Thyroid gland (tissue), 4 donors: ENCODE measurements around the gene LILRA6. TPM values are rescaled to one million over a fixed set of nuclear protein-coding genes. Genes with fewer than 3 reads are reported as not detected.
"Not testable (repeated sequence)": the region's sequence is repeated elsewhere in the genome, so short reads cannot be mapped to it uniquely, and the experiment has no call there.

Source experiments
- DNase-seq, 2 donors: peaks; one replicate each; pipeline ENCODE4 v3.0.0-alpha.2; 2019
- H3K27ac ChIP-seq, 3 donors: fragments of 200-600 bp; sonication (generic); 1 replicate in 2 of 3; 2 replicates in 1 of 3; pipeline ENCODE4 v1.5.1; 2016 to 2019; ENCODE audit warnings: mild to moderate bottlenecking in 1 of 3, moderate library complexity in 1 of 3
- H3K27me3 ChIP-seq: fragments of 200-600 bp; sonication (generic); one replicate; pipeline ENCODE4 v1.5.1; 2019
- H3K36me3 ChIP-seq, 2 donors: fragments of 200-600 bp; sonication (generic); one replicate each; pipeline ENCODE4 v1.5.1; 2016 to 2019
- H3K4me1 ChIP-seq, 2 donors: fragments of 200-600 bp; sonication (generic); one replicate each; pipeline ENCODE4 v1.5.1; 2017 to 2019
- H3K4me3 ChIP-seq, 3 donors: fragments of 200-600 bp; sonication (generic); replicated peaks in 1 of 3; 1 replicate in 2 of 3; 2 replicates in 1 of 3; pipeline ENCODE4 v1.5.1; 2016; ENCODE audit warnings: mild to moderate bottlenecking in 1 of 3
- H3K9me3 ChIP-seq: fragments of 200-600 bp; sonication (generic); one replicate; pipeline ENCODE4 v1.5.1; 2017
- POLR2A ChIP-seq, 2 donors: fragments of 450-650 bp; IDR thresholded peaks; one replicate each; pipeline ENCODE4 v1.6.1; 2017; ENCODE audit warnings: antibody characterized with exemption in 2 of 2, mild to moderate bottlenecking in 2 of 2, moderate library complexity in 1 of 2
- WGBS, 2 donors: methylation state at CpG; one replicate each; pipeline ENCODE4 v1.1.5; 2017; 5-methylcytosine and 5-hydroxymethylcytosine counted together
- intact Hi-C: fragments of 100-400 bp; cut with DNase I; formaldehyde crosslinking; loops from one replicate; pipeline ENCODE4 v1.15.1; 2023
- total RNA-seq, 4 donors: library from RNA; depleted of rRNA; stranded (reverse); fragments of >200 nt; gene quantifications; one replicate each; pipeline ENCODE4 v1.2.3, GENCODE V29; 2016
- TF ChIP-seq, protein P1 (sequence below), 6 experiments: fragments of 200-600 bp in 3 of 6; fragments of 450-650 bp in 3 of 6; sonication (generic) in 3 of 6; IDR thresholded peaks; one replicate each; pipeline ENCODE4 v1.5.1; 2016 to 2019; ENCODE audit warnings: antibody characterized with exemption in 6 of 6, mild to moderate bottlenecking in 2 of 6, inconsistent platforms in 1 of 6, moderate library complexity in 1 of 6

Gene LILRA6
- total RNA-seq, 4 donors from 2014 or later = 0.46 to 1.6 (median 1.1) TPM; not detected in 1

DNA sequence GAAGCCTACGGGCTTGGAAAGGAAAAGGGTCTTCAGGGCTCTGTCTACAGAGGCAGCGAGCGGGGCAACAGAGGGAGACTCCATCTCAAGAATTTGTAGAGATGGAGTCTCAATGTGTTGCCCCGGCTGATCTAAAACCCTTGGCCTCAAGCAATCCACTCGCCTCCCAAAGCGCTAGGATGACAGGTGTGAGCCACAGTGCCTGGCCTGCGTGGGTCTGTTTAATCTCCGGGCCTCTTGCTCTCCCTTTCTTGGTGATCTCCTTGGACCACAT is 33.9 kb downstream of the LILRA6 start:
- no peak for DNase-seq
- no peak overlapping the region for H3K4me3 ChIP-seq
- TF ChIP-seq POLR2A (IDR thresholded peaks at IDR 0.05) = no peak
- TF ChIP-seq, protein P1, sequence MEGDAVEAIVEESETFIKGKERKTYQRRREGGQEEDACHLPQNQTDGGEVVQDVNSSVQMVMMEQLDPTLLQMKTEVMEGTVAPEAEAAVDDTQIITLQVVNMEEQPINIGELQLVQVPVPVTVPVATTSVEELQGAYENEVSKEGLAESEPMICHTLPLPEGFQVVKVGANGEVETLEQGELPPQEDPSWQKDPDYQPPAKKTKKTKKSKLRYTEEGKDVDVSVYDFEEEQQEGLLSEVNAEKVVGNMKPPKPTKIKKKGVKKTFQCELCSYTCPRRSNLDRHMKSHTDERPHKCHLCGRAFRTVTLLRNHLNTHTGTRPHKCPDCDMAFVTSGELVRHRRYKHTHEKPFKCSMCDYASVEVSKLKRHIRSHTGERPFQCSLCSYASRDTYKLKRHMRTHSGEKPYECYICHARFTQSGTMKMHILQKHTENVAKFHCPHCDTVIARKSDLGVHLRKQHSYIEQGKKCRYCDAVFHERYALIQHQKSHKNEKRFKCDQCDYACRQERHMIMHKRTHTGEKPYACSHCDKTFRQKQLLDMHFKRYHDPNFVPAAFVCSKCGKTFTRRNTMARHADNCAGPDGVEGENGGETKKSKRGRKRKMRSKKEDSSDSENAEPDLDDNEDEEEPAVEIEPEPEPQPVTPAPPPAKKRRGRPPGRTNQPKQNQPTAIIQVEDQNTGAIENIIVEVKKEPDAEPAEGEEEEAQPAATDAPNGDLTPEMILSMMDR (IDR thresholded peaks at IDR 0.05) = no peak
- H3K36me3 ChIP-seq = peaks cover 37 to 45% of the 10 kb centered on the region in 2 donors
- peaks cover 7 to 32% of the 10 kb centered on the region in 2 donors for H3K4me1 ChIP-seq
- intact Hi-C loops = no loop called here
- no peaks in the 10 kb centered on the region for H3K27me3 ChIP-seq
- WGBS, 2 donors = 79 to 88% methylated on average over 8 of the region's 8 CpGs
- H3K27ac ChIP-seq = peak overlapping the region in 1 of 3 donors; percentile 77
- no peaks in the 10 kb centered on the region for H3K9me3 ChIP-seq

DNA sequence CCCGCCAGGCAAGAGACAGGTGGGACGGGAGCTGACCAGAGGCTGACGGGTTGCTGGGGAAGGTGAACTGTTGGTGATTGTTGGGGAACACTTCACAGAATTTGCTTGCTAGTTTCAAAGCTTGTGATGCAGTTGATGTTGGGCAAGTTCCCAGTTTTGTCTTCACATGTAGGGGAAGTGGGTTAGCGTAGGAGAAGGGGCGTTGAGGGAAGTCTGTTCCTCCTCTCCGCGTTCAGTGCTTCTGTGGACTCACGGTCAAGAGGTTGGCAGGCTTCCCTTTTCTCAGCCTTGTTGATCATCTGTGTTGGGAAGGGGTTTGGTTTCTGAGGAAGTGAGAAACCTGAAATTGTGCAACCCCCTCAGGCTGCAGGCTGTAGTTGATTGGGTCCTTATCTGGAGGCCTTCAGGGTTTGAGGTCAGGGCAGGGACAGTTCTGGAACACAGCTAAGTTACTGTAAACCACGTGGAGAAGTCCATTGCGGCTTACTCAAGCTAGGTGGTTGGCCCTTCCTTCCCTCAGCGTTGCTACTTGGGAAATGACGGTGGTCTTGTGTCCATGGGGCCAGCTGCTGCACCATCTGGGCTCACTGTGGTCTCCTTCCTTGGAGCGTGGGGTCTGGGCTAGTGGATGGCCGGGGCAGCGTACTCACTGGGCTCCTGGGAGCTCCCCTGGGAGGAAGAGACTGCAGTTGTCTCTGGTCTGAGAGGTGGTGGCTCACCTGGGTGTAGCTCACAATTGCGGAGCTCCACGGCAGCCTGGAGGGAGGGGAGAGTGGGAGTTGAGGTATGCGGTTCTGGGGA is 34.4 kb downstream of the LILRA6 start:
- Histone ChIP-seq H3K4me3 (no peak overlapping the region), H3K36me3 (peaks cover 43 to 51% of the 10 kb centered on the region in 2 donors), H3K27ac (peak overlapping the region in 1 of 3 donors; percentile 24), H3K27me3 (no peaks in the 10 kb centered on the region), H3K9me3 (no peaks in the 10 kb centered on the region), H3K4me1 (peaks cover 8 to 34% of the 10 kb centered on the region in 2 donors)
- TF ChIP-seq POLR2A (IDR thresholded peaks at IDR 0.05) = no peak
- TF ChIP-seq, protein P1 (IDR thresholded peaks at IDR 0.05) = no peak
- intact Hi-C loops = no loop called here
- peak in 1 of 2 donors; percentile 24 for DNase-seq
- WGBS, 2 donors = 81 to 86% methylated on average over 18 of the region's 18 CpGs

DNA sequence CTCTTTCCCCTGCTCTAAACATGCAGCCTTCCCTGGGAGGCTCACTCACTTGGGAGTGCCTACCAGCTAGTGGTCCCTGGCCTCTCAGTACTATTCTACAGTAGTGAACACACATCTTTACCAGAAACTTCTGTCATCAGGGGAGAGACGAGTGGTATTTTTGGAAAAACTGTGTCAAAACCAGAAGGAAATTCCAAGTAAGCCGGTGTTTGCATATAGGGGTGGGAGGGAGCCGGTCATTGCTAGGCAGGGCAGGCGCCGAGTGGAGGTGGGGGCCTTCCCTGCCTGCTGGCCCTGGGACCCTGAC is 35.0 kb downstream of the LILRA6 start:
- Histone ChIP-seq H3K9me3 (no peaks in the 10 kb centered on the region), H3K27ac (peak overlapping the region in 1 of 3 donors; percentile 19), H3K4me1 (peaks cover 14 to 40% of the 10 kb centered on the region in 2 donors), H3K36me3 (peaks cover 48 to 56% of the 10 kb centered on the region in 2 donors), H3K4me3 (no peak overlapping the region), H3K27me3 (no peaks in the 10 kb centered on the region)
- no peak for TF ChIP-seq POLR2A (IDR thresholded peaks at IDR 0.05)
- TF ChIP-seq, protein P1 (IDR thresholded peaks at IDR 0.05) = no peak
- intact Hi-C loops = no loop called here
- DNase-seq = no peak
- 76 to 88% methylated on average over 5 of the region's 5 CpGs for WGBS, 2 donors

DNA sequence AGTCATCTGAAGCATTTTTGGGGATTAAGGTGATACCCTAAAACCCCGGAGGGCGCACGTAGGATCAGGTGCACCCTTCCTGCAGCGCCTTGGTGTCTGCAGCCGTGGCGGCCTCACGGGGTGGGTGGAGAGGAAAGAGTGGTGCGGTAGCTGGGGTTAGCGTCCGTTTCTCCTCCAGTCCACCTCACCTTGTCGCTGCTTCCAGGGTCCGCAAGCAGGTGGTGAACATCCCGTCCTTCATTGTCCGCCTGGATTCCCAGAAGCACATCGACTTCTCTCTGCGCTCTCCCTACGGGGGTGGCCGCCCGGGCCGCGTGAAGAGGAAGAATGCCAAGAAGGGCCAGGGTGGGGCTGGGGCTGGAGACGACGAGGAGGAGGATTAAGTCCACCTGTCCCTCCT is 35.4 kb downstream of the LILRA6 start:
- DNase-seq, intact Hi-C loops, H3K4me3 ChIP-seq, H3K27me3 ChIP-seq, H3K9me3 ChIP-seq: not testable (repeated sequence)
- peaks cover 18 to 44% of the 10 kb centered on the region in 2 donors for H3K4me1 ChIP-seq
- 83 to 85% methylated on average over 23 of the region's 23 CpGs for WGBS, 2 donors
- peaks cover 53 to 60% of the 10 kb centered on the region in 2 donors for H3K36me3 ChIP-seq
- H3K27ac ChIP-seq = peak overlapping the region in 1 of 3 donors; percentile 19

DNA sequence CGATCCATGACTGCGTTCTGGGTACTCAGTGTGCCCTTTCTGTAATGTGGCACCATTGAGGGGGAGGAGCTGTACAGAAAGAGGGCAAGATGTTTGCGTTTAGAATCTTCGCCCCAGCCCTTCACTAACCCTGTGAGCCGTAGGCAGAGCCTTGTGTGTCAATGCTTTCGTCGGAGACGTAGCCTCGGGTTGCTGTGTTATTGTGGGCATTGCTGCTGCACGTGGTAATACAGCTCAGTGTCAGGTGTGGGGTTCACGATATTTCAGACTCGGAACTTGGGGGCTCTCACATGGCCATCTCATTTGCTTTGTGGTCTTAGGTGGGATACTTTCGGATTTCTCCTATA is 35.8 kb downstream of the LILRA6 start:
- TF ChIP-seq POLR2A (IDR thresholded peaks at IDR 0.05) = no peak
- TF ChIP-seq, protein P1 (IDR thresholded peaks at IDR 0.05) = no peak
- Histone ChIP-seq H3K9me3 (no peaks in the 10 kb centered on the region), H3K4me1 (peaks cover 22 to 48% of the 10 kb centered on the region in 2 donors), H3K27ac (no peak overlapping the region), H3K4me3 (no peak overlapping the region), H3K36me3 (peaks cover 55 to 64% of the 10 kb centered on the region in 2 donors), H3K27me3 (no peaks in the 10 kb centered on the region)
- DNase-seq = no peak
- WGBS, 2 donors = 85 to 90% methylated on average over 13 of the region's 13 CpGs
- intact Hi-C loops = no loop called here
